ENCODE results near the gene CDC25C. TPM values are rescaled to one million over a fixed set of nuclear protein-coding genes. Genes with fewer than 3 reads are reported as not detected.

The CDC25C gene
- total RNA-seq, 1 experiment from 2014 or later = 14.7 TPM

DNA sequence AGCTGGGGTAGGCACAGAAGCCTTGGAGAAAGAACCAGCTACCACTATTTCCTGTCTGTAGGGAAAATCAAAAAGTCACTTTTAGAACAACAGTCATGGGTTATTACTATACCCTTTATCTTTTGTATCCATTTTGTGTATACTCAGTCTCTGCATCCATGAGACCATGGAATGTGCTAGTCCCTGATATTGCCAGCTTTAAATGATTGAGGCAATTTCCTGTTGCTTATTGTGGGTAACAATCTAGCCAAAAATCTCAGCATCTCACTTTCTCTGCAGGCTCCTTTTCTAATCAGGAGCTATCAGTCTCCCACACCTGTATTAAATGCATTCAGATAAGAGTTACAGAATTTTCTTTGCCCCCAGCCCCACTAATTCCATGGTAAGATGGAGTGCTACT is 19.9 kb upstream of the CDC25C start:
- Histone ChIP-seq H3K9ac (ENCODE audit: low read length) (no peak overlapping the region), H3K4me2 (ENCODE audit: low read length) (no peak overlapping the region), H3K36me3 (ENCODE audit: low read depth, low read length) (peaks cover 15% of the 10 kb centered on the region), H3K27me3 (ENCODE audit: low read length) (no peaks in the 10 kb centered on the region), H3K27ac (ENCODE audit: low read length) (no peak overlapping the region), H3K9me3 (ENCODE audit: low read length) (no peaks in the 10 kb centered on the region; the same call in 1 of the 2 replicates), H3F3A (ENCODE audit: low read length, unreplicated experiment) (no peaks in the 10 kb centered on the region), H3K79me2 (ENCODE audit: low read length) (peaks cover 36% of the 10 kb centered on the region), H3K4me1 (ENCODE audit: insufficient read depth, low read length) (peaks cover 9% of the 10 kb centered on the region), H4K20me1 (ENCODE audit: low read length) (peaks cover 9% of the 10 kb centered on the region; the same call in 1 of the 2 replicates), H2AFZ (ENCODE audit: low read length) (no peak overlapping the region), H3K4me3 (ENCODE audit: low read length) (no peak overlapping the region), H3K9me2 (replicated peaks; ENCODE audit: low read length) (no peaks in the 10 kb centered on the region)
- POLR2A ChIA-PET (ENCODE audit: unreplicated experiment) = no interaction called here
- no TSS peak for BruUV-seq (replicated peaks)
- intact Hi-C loops (cut with micrococcal nuclease) = no loop called here
- DNase-seq (no peak), ATAC-seq (no peak)
- CTCF ChIA-PET = interaction anchor here (1.3 to 2.2 kb wide), 3 partner anchors 12 to 20 kb away, joined by 4 to 10 read pairs (median 8); partner anchors contain the start of genes CDC25C and FAM53C
- TF ChIP-seq EZH2phosphoT487 (IDR thresholded peaks at IDR 0.05; ENCODE audit: borderline replicate concordance, low read length) = no peak
- TF ChIP-seq CTCF (conservative IDR thresholded peaks at IDR 0.05; ENCODE audit: low read depth, low read length) = no peak
- no peak for TF ChIP-seq EZH2 (IDR thresholded peaks at IDR 0.05; ENCODE audit: low read length, unreplicated experiment)

- Histone ChIP-seq H3F3A (ENCODE audit: low read length, unreplicated experiment) (no peaks in the 10 kb centered on the region), H3K9me2 (replicated peaks; ENCODE audit: low read length) (no peaks in the 10 kb centered on the region), H3K79me2 (ENCODE audit: low read length) (peaks cover 32% of the 10 kb centered on the region), H3K36me3 (ENCODE audit: low read depth, low read length) (peaks cover 16% of the 10 kb centered on the region), H3K9ac (ENCODE audit: low read length) (no peak overlapping the region), H2AFZ (ENCODE audit: low read length) (no peak overlapping the region), H3K27ac (ENCODE audit: low read length) (no peak overlapping the region), H4K20me1 (ENCODE audit: low read length) (peaks cover 9% of the 10 kb centered on the region; the same call in 1 of the 2 replicates), H3K27me3 (ENCODE audit: low read length) (no peaks in the 10 kb centered on the region), H3K9me3 (ENCODE audit: low read length) (no peaks in the 10 kb centered on the region; the same call in 1 of the 2 replicates), H3K4me2 (ENCODE audit: low read length) (no peak overlapping the region), H3K4me1 (ENCODE audit: insufficient read depth, low read length) (peaks cover 9% of the 10 kb centered on the region), H3K4me3 (ENCODE audit: low read length) (no peak overlapping the region)
- DNase-seq (peak; percentile 34), ATAC-seq (0 out of 2 replicates have a peak, but pooled peaks have one; percentile 17)
- TF ChIP-seq EZH2phosphoT487 (IDR thresholded peaks at IDR 0.05; ENCODE audit: borderline replicate concordance, low read length) (no peak), CTCF (conservative IDR thresholded peaks at IDR 0.05; ENCODE audit: low read depth, low read length) (no peak), EZH2 (IDR thresholded peaks at IDR 0.05; ENCODE audit: low read length, unreplicated experiment) (no peak)
- no TSS peak for BruUV-seq (replicated peaks)
- CTCF ChIA-PET = interaction anchor here (0.6 kb wide), 1 partner anchor 59 kb away, joined by 3 read pairs; no protein-coding TSS in a partner anchor
- POLR2A ChIA-PET (ENCODE audit: unreplicated experiment) = no interaction called here
- intact Hi-C loops (cut with micrococcal nuclease) = no loop called here
Measured at GRCh38 chr5:138351056-138351455, 19.5 kb upstream of the CDC25C start.

DNA sequence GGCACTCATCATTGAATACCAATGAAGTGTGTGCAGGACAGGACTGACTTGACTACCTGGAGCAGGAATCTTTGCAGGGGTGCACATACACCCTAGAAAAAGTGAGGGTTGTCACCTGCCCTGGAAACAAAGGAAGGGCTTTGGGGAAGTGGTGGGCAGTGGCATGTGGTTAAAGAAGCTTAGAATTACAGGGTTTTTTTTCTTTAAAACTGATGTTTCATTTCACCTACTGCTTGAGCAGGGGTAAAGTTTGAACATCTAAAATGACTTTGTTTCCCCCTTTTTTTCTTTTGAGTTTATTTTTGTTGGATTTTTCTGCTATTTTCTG is 18.9 kb upstream of the CDC25C start:
- intact Hi-C loops (cut with micrococcal nuclease) = no loop called here
- Histone ChIP-seq H3K4me1 (ENCODE audit: insufficient read depth, low read length) (peaks cover 9% of the 10 kb centered on the region), H4K20me1 (ENCODE audit: low read length) (peaks cover 9% of the 10 kb centered on the region; the same call in 1 of the 2 replicates), H3K36me3 (ENCODE audit: low read depth, low read length) (peaks cover 21% of the 10 kb centered on the region), H2AFZ (ENCODE audit: low read length) (no peak overlapping the region), H3K9me2 (replicated peaks; ENCODE audit: low read length) (no peaks in the 10 kb centered on the region), H3K27ac (ENCODE audit: low read length) (no peak overlapping the region), H3K79me2 (ENCODE audit: low read length) (peaks cover 26% of the 10 kb centered on the region), H3K9ac (ENCODE audit: low read length) (no peak overlapping the region), H3K4me2 (ENCODE audit: low read length) (no peak overlapping the region), H3K27me3 (ENCODE audit: low read length) (no peaks in the 10 kb centered on the region), H3F3A (ENCODE audit: low read length, unreplicated experiment) (no peaks in the 10 kb centered on the region), H3K4me3 (ENCODE audit: low read length) (no peak overlapping the region), H3K9me3 (ENCODE audit: low read length) (no peaks in the 10 kb centered on the region; the same call in 1 of the 2 replicates)
- ChIA-PET CTCF (interaction anchor here (0.6 to 1.1 kb wide), 2 partner anchors 19 to 58 kb away, joined by 3 to 4 read pairs; partner anchors contain the start of gene CDC25C), POLR2A (ENCODE audit: unreplicated experiment) (interaction anchor here (0.7 kb wide), 1 partner anchor 107 kb away, joined by 3 read pairs; no protein-coding TSS in a partner anchor)
- no TSS peak for BruUV-seq (replicated peaks)
- DNase-seq = no peak
- TF ChIP-seq CTCF (conservative IDR thresholded peaks at IDR 0.05; ENCODE audit: low read depth, low read length) = no peak
- TF ChIP-seq EZH2phosphoT487 (IDR thresholded peaks at IDR 0.05; ENCODE audit: borderline replicate concordance, low read length) = no peak
- TF ChIP-seq EZH2 (IDR thresholded peaks at IDR 0.05; ENCODE audit: low read length, unreplicated experiment) = no peak
- no peak for ATAC-seq

All from PC-3 (cell line).